Keratinocyte (primary cell): ENCODE results near the gene HYAL3. TPM values are rescaled to one million over a fixed set of nuclear protein-coding genes. Genes with fewer than 3 reads are reported as not detected.

Source experiments
- DNase-seq: peaks from one replicate; pipeline ENCODE4 v3.0.0-alpha.2; 2011; ENCODE audit warnings: low read depth, missing footprints, low spot score
- FAIRE-seq: peaks from 2 replicates; lab custom pipeline; 2011; peaks lifted over from hg19 to GRCh38; lab: Jason Lieb, UNC
- H2AFZ ChIP-seq: 2 replicates; pipeline ENCODE4 v1.6.0; 2012; ENCODE audit warnings: low read length, control low read depth, inconsistent platforms; ENCODE audit not compliant: control insufficient read depth
- H3K27ac ChIP-seq: 2 replicates; pipeline ENCODE4 v1.5.1; 2011; ENCODE audit warnings: low read length; ENCODE audit not compliant: control insufficient read depth, insufficient read depth
- H3K27me3 ChIP-seq: 3 replicates; pipeline ENCODE4 v1.6.0; 2011; ENCODE audit warnings: low read length; ENCODE audit not compliant: control insufficient read depth, insufficient read depth; ENCODE audit errors: extremely low read depth
- H3K36me3 ChIP-seq, 2 experiments: 2 replicates in 1 of 2; 3 replicates in 1 of 2; pipeline ENCODE4 v1.5.1; 2011; ENCODE audit warnings: low read length in 2 of 2, mild to moderate bottlenecking in 1 of 2; ENCODE audit not compliant: control insufficient read depth in 2 of 2, insufficient read depth in 2 of 2; ENCODE audit errors: extremely low read depth in 1 of 2
- H3K4me1 ChIP-seq: 3 replicates; pipeline ENCODE4 v1.5.1; 2011; ENCODE audit warnings: low read length; ENCODE audit not compliant: control insufficient read depth, insufficient read depth; ENCODE audit errors: extremely low read depth
- H3K4me2 ChIP-seq: 3 replicates; pipeline ENCODE4 v1.6.0; 2011; ENCODE audit warnings: low read depth, low read length; ENCODE audit not compliant: control insufficient read depth, insufficient read depth; ENCODE audit errors: extremely low read depth
- H3K4me3 ChIP-seq, 3 experiments: fragments of 200-600 bp in 1 of 3; sonication (generic) in 1 of 3; 2 replicates in 2 of 3; 3 replicates in 1 of 3; pipeline ENCODE4 v1.5.1; 2011 to 2016; ENCODE audit warnings: low read length in 3 of 3, mild to moderate bottlenecking in 3 of 3, control low read depth in 2 of 3, inconsistent platforms in 1 of 3, low read depth in 1 of 3, mixed read lengths in 1 of 3, mixed run types in 1 of 3, moderate library complexity in 1 of 3; ENCODE audit not compliant: control insufficient read depth in 2 of 3, insufficient read depth in 2 of 3; ENCODE audit errors: extremely low read depth in 1 of 3
- H3K79me2 ChIP-seq: 2 replicates; pipeline ENCODE4 v1.6.0; 2012; ENCODE audit warnings: low read length; ENCODE audit not compliant: control insufficient read depth, insufficient read depth
- H3K9ac ChIP-seq: 3 replicates; pipeline ENCODE4 v1.6.0; 2011; ENCODE audit warnings: low read length; ENCODE audit not compliant: control insufficient read depth, insufficient read depth; ENCODE audit errors: extremely low read depth
- H3K9me1 ChIP-seq: 3 replicates; pipeline ENCODE4 v1.6.0; 2011; ENCODE audit warnings: low read length; ENCODE audit not compliant: control insufficient read depth, insufficient read depth; ENCODE audit errors: extremely low read depth
- H3K9me3 ChIP-seq: 2 replicates; pipeline ENCODE4 v1.5.1; 2012; ENCODE audit warnings: low read depth, low read length; ENCODE audit not compliant: control insufficient read depth
- H4K20me1 ChIP-seq: 3 replicates; pipeline ENCODE4 v1.6.0; 2011; ENCODE audit warnings: low read length; ENCODE audit not compliant: control insufficient read depth, insufficient read depth; ENCODE audit errors: extremely low read depth
- CTCF ChIP-seq, 3 experiments: IDR thresholded peaks in 1 of 3; conservative IDR thresholded peaks in 1 of 3; optimal IDR thresholded peaks in 1 of 3; 2 replicates in 2 of 3; 3 replicates in 1 of 3; pipeline versions ENCODE3 to v1.5.1; 2011; ENCODE audit warnings: low read length in 3 of 3, mild to moderate bottlenecking in 3 of 3, moderate library complexity in 2 of 3, control low read depth in 1 of 3, inconsistent platforms in 1 of 3; ENCODE audit not compliant: insufficient read depth in 2 of 3; ENCODE audit errors: extremely low read depth in 1 of 3
- EZH2 ChIP-seq: IDR thresholded peaks from one replicate; pipeline ENCODE4 v1.6.1; 2012; ENCODE audit warnings: inconsistent platforms, mild to moderate bottlenecking, low read length, moderate library complexity
- dilution Hi-C: fragments of 300-500 bp; cut with MboI; formaldehyde crosslinking; loops from one replicate; pipeline ENCODE4 v1.7.0; 2020; ENCODE audit warnings: low sequenced_read_pairs; ENCODE audit not compliant: extremely low pct_ligation_motif_present
- polyA plus RNA-seq, 5 experiments: library from polyadenylated mRNA; depleted of rRNA in 3 of 5; stranded (reverse) in 3 of 5; stranded (forward) in 1 of 5; unstranded in 1 of 5; fragments of >200 nt; gene quantifications; 1 replicate in 1 of 5; 2 replicates in 3 of 5; 3 replicates in 1 of 5; pipeline versions ENCODE4 v1.2.1 to v1.2.3, GENCODE V29; 2011 to 2012; ENCODE audit warnings: missing spikeins in 2 of 5, low read depth in 1 of 5, low replicate concordance in 1 of 5

HYAL3 gene
- polyA plus RNA-seq, 1 donor (not counting 4 experiments of a cell fraction or from before 2014, with no cell fraction given) = 6.6 TPM

GRCh38 chr3:50266017-50266416 is 33.2 kb downstream of the HYAL3 start:
- Histone ChIP-seq H3K4me2 (no peak overlapping the region), H3K4me1 (peaks cover 33% of the 10 kb centered on the region), H3K27me3 (peaks cover 3% of the 10 kb centered on the region), H3K4me3 (no peak overlapping the region), H3K9ac (no peak overlapping the region), H4K20me1 (no peaks in the 10 kb centered on the region), H3K9me3 (no peaks in the 10 kb centered on the region), H3K27ac (no peak overlapping the region), H3K36me3 (no peaks in the 10 kb centered on the region), H2AFZ (no peak overlapping the region), H3K79me2 (no peaks in the 10 kb centered on the region), H3K9me1 (peaks cover 2% of the 10 kb centered on the region)
- FAIRE-seq = no peak
- dilution Hi-C loops = no loop called here
- TF ChIP-seq CTCF (optimal IDR thresholded peaks at IDR 0.05 in 1 of 3, IDR thresholded peaks at IDR 0.05 in 1 of 3, conservative IDR thresholded peaks at IDR 0.05 in 1 of 3; ENCODE audit: extremely low read depth in 1 of 3, insufficient read depth in 2 of 3, low read length in 3 of 3) = no peak
- no peak for TF ChIP-seq EZH2
- no peak for DNase-seq

GRCh38 chr3:50265571-50265970 is 33.6 kb downstream of the HYAL3 start:
- dilution Hi-C loops = no loop called here
- H3K27ac ChIP-seq = no peak overlapping the region
- H3K79me2 ChIP-seq = no peaks in the 10 kb centered on the region
- H3K9me3 ChIP-seq = no peaks in the 10 kb centered on the region
- no peak overlapping the region for H3K9ac ChIP-seq
- peaks cover 2% of the 10 kb centered on the region for H3K9me1 ChIP-seq
- no peak overlapping the region for H3K4me2 ChIP-seq
- H4K20me1 ChIP-seq = no peaks in the 10 kb centered on the region
- H3K4me3 ChIP-seq = no peak overlapping the region
- TF ChIP-seq CTCF (optimal IDR thresholded peaks at IDR 0.05 in 1 of 3, IDR thresholded peaks at IDR 0.05 in 1 of 3, conservative IDR thresholded peaks at IDR 0.05 in 1 of 3; ENCODE audit: extremely low read depth in 1 of 3, insufficient read depth in 2 of 3, low read length in 3 of 3) = no peak
- TF ChIP-seq EZH2 = no peak
- H3K36me3 ChIP-seq = no peaks in the 10 kb centered on the region
- FAIRE-seq (no peak), DNase-seq (no peak)
- H2AFZ ChIP-seq = no peak overlapping the region
- peaks cover 3% of the 10 kb centered on the region for H3K27me3 ChIP-seq
- peaks cover 32% of the 10 kb centered on the region for H3K4me1 ChIP-seq
